Measurements from ENCODE around the gene PCDHGA1. TPM values are rescaled to one million over a fixed set of nuclear protein-coding genes. Genes with fewer than 3 reads are reported as not detected.
A peak's percentile ranks its signal among the peaks of the same experiment; 100 is the strongest.

The PCDHGA1 gene
- total RNA-seq, 1 experiment from 2014 or later = 0.64 TPM

DNA sequence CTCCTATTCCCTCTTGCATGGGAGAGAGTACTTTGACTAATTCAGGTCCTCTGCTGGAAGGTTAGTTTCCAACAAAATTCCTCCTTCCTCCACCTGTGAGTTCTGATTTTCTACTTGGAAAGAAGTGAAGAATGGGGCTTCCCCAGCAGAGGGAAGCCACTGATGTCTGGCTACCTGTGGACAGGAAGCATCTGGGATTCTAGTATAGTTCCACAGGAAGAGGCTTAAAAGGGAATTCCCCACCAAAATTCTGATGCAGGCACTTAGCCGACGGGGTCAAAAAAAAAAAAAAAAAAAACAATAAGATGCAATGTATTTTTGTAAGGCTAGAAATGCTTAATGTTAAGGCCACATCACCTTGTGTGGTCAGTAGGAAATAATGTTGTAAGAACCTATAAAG, 192.0 kb downstream of the PCDHGA1 start:
- Mint-ChIP-seq H3K27ac (ENCODE audit: unreplicated experiment) (no peak overlapping the region), H3K4me3 (ENCODE audit: unreplicated experiment) (no peak overlapping the region), H3K9me3 (ENCODE audit: unreplicated experiment) (no peaks in the 10 kb centered on the region), H3K27me3 (ENCODE audit: insufficient read depth, unreplicated experiment) (no peaks in the 10 kb centered on the region), H3K36me3 (ENCODE audit: insufficient read depth, unreplicated experiment) (peaks cover 52% of the 10 kb centered on the region), H3K4me1 (ENCODE audit: low read depth, unreplicated experiment) (peaks cover 15% of the 10 kb centered on the region)
- intact Hi-C loops (cut with micrococcal nuclease; ENCODE audit: unreplicated experiment) = no loop called here
- TF ChIP-seq, protein P1, sequence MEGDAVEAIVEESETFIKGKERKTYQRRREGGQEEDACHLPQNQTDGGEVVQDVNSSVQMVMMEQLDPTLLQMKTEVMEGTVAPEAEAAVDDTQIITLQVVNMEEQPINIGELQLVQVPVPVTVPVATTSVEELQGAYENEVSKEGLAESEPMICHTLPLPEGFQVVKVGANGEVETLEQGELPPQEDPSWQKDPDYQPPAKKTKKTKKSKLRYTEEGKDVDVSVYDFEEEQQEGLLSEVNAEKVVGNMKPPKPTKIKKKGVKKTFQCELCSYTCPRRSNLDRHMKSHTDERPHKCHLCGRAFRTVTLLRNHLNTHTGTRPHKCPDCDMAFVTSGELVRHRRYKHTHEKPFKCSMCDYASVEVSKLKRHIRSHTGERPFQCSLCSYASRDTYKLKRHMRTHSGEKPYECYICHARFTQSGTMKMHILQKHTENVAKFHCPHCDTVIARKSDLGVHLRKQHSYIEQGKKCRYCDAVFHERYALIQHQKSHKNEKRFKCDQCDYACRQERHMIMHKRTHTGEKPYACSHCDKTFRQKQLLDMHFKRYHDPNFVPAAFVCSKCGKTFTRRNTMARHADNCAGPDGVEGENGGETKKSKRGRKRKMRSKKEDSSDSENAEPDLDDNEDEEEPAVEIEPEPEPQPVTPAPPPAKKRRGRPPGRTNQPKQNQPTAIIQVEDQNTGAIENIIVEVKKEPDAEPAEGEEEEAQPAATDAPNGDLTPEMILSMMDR (IDR thresholded peaks at IDR 0.05; ENCODE audit: insufficient read depth in 1 of 2, low read depth in 1 of 2, low read length in 1 of 2, severe bottlenecking in 1 of 2, unreplicated experiment in 1 of 2) = no peak
- ChIA-PET CTCF (interaction anchor here (0.7 kb wide), 1 partner anchor 16 kb away, joined by 3 read pairs; no protein-coding TSS in a partner anchor), POLR2A (no interaction called here)
- Histone ChIP-seq H3K4me1 (peaks cover 29% of the 10 kb centered on the region), H3K27me3 (replicated peaks; ENCODE audit: control insufficient read depth, insufficient read depth, low read length) (no peaks in the 10 kb centered on the region), H3K4me3 (ENCODE audit: low read depth, low read length) (no peak overlapping the region), H3K36me3 (ENCODE audit: control insufficient read depth, insufficient read depth, low read length) (peaks cover 2% of the 10 kb centered on the region; the same call in 1 of the 2 replicates), H3K9me3 (no peaks in the 10 kb centered on the region)
- BruUV-seq (replicated peaks) = no TSS peak
- no peak for DNase-seq

DNA sequence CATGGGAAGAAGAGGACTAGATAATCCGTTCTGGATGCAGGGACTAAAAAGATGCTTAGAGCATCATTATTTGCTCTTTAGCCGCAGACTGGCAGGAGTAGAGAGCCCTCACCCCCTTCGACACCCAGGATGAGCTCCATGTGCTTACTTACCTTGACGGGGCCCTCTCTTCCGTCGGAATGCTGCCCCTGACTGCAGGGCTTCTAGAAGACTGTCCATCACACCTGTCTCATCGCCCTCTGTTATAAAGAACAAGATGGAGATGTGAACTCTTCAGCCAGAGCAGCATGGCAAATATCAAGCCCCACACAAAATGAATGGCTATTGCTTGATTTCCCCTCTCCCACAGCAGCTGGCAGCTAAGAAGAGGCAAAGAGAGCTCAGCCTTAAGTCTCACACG, 193.7 kb downstream of the PCDHGA1 start:
- Mint-ChIP-seq H3K9me3 (ENCODE audit: unreplicated experiment) (no peaks in the 10 kb centered on the region), H3K27ac (ENCODE audit: unreplicated experiment) (peak overlapping the region; percentile 40), H3K4me3 (ENCODE audit: unreplicated experiment) (no peak overlapping the region), H3K27me3 (ENCODE audit: insufficient read depth, unreplicated experiment) (no peaks in the 10 kb centered on the region), H3K36me3 (ENCODE audit: insufficient read depth, unreplicated experiment) (peaks cover 35% of the 10 kb centered on the region), H3K4me1 (ENCODE audit: low read depth, unreplicated experiment) (peaks cover 20% of the 10 kb centered on the region)
- Histone ChIP-seq H3K9me3 (no peaks in the 10 kb centered on the region), H3K4me3 (ENCODE audit: low read depth, low read length) (no peak overlapping the region), H3K4me1 (peaks cover 29% of the 10 kb centered on the region), H3K36me3 (ENCODE audit: control insufficient read depth, insufficient read depth, low read length) (peaks cover 4% of the 10 kb centered on the region; the same call in 1 of the 2 replicates), H3K27me3 (replicated peaks; ENCODE audit: control insufficient read depth, insufficient read depth, low read length) (no peaks in the 10 kb centered on the region)
- ChIA-PET CTCF (interaction anchor here (1.0 to 2.9 kb wide), 4 partner anchors 10 to 127 kb away, joined by 3 to 21 read pairs (median 6); partner anchors contain the start of gene PCDHGB5), POLR2A (no interaction called here)
- DNase-seq = no peak
- TF ChIP-seq, protein P1 (IDR thresholded peaks at IDR 0.05; ENCODE audit: insufficient read depth in 1 of 2, low read depth in 1 of 2, low read length in 1 of 2, severe bottlenecking in 1 of 2, unreplicated experiment in 1 of 2) = no peak
- no TSS peak for BruUV-seq (replicated peaks)
- intact Hi-C loops (cut with micrococcal nuclease; ENCODE audit: unreplicated experiment) = loop anchor here (1.0 kb wide), 3 partner anchors 112 to 204 kb away; partner anchors contain the start of genes PCDHGA10 and TAF7

DNA sequence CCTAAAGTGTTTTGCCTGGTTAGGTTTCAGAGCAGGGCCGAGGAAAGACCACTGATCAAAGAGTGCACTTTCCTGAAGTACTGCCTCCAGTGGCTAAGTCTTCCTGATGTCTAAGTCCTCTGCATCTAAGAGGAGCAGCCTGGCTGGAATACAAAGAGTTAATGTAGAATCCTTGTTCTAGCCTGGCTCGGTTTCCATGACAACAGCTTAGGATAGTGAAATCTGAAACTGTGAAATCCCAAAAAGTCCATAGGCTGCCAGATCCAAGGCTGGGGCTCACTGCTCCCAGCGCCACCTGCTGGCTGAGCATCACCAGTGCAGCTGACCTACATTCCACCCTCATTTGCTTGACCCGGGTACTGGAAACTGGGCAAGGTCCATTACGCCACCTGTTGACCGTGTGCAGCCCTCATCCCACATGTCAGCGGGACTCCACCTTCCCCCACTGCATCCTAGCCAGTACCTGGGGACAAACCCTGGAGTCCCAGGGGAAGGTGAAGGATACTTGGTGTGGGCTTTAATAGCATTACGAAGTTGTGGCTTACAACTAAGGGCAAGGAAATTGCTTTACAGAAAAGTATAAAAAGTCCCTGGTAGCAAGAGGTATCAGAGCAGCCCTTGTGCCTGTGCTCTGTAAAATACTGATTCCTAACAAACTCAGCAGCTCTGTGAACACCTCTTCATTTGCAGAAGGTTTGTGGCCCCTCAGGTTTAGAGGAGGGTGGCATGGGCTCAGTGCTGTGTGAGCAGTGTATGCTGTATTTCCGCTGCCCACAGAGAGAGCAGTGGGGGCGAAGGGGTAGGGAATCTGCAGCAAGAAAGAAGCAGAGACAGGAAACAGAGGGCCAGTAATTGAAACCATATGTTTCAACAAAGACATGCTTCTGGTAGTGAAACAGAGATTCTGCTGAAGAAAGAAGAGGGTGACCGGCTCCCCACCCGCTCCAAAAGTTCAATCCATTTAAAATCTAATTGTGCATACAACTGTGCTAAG, 194.6 kb downstream of the PCDHGA1 start:
- BruUV-seq (replicated peaks) = no TSS peak
- POLR2A ChIA-PET = interaction anchor here (1.1 kb wide), 1 partner anchor 205 kb away, joined by 3 read pairs; the partner anchor contains the start of gene TAF7
- Histone ChIP-seq H3K27me3 (replicated peaks; ENCODE audit: control insufficient read depth, insufficient read depth, low read length) (no peaks in the 10 kb centered on the region), H3K4me1 (peaks cover 29% of the 10 kb centered on the region), H3K36me3 (ENCODE audit: control insufficient read depth, insufficient read depth, low read length) (peaks cover 4% of the 10 kb centered on the region; the same call in 1 of the 2 replicates), H3K9me3 (no peaks in the 10 kb centered on the region), H3K4me3 (ENCODE audit: low read depth, low read length) (no peak overlapping the region)
- Mint-ChIP-seq H3K27me3 (ENCODE audit: insufficient read depth, unreplicated experiment) (no peaks in the 10 kb centered on the region), H3K4me3 (ENCODE audit: unreplicated experiment) (peak overlapping the region; percentile 5), H3K36me3 (ENCODE audit: insufficient read depth, unreplicated experiment) (peaks cover 26% of the 10 kb centered on the region), H3K27ac (ENCODE audit: unreplicated experiment) (peak overlapping the region; percentile 40), H3K9me3 (ENCODE audit: unreplicated experiment) (no peaks in the 10 kb centered on the region), H3K4me1 (ENCODE audit: low read depth, unreplicated experiment) (peaks cover 21% of the 10 kb centered on the region)
- intact Hi-C loops (cut with micrococcal nuclease; ENCODE audit: unreplicated experiment) = loop anchor here (1.0 kb wide), 6 partner anchors 33 to 302 kb away; partner anchors contain the start of genes PCDHB14, PCDHGA10 and TAF7
- CTCF ChIA-PET = interaction anchor here (0.6 to 2.9 kb wide), 8 partner anchors 11 to 154 kb away, joined by 3 to 21 read pairs (median 4); partner anchors contain the start of genes PCDHGA10 and PCDHGB5
- TF ChIP-seq, protein P1 (IDR thresholded peaks at IDR 0.05; ENCODE audit: insufficient read depth in 1 of 2, low read depth in 1 of 2, low read length in 1 of 2, severe bottlenecking in 1 of 2, unreplicated experiment in 1 of 2) = peak; percentile 92 to 93
- peak; percentile 82 to 88 for DNase-seq
